Fibroblast of skin of left quadriceps (primary cell): ENCODE measurements around the gene CEP135.
"Not testable (repeated sequence)": the region's sequence is repeated elsewhere in the genome, so short reads cannot be mapped to it uniquely, and the experiment has no call there.

Experiments
- DNase-seq, 2 experiments: peaks; one replicate each; pipeline ENCODE4 v3.0.0-alpha.2; 2013; ENCODE audit warnings: low read depth in 2 of 2

The CEP135 gene

GRCh38 chr4:56026596-56026995 is 77.9 kb downstream of the CEP135 start:
- no peak for DNase-seq

- no peak for DNase-seq
Observed at GRCh38 chr4:56028165-56028564, 79.4 kb downstream of the CEP135 start.

- DNase-seq, result no peak
Observed at GRCh38 chr4:56038487-56039162, 89.9 kb downstream of the CEP135 start.

DNA sequence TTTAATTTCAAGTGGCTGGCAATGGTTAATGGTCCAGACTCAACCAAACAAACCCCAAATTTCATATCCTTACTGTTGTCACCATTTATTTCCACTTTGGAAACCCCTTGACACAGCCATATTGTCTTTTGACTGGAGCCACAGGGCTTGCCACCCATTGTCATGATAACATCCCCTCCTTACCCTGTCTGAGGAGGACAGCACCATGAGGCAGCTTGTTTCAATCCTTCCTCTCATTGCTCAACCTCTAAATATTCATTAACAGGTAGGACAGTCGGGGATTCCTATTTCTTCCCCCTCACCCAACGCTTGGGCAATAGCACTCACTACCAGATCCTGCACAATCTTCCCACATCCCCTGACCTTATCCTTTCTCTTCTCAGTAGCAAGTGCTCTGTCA is 92.1 kb downstream of the CEP135 start:
- no peak for DNase-seq

DNA sequence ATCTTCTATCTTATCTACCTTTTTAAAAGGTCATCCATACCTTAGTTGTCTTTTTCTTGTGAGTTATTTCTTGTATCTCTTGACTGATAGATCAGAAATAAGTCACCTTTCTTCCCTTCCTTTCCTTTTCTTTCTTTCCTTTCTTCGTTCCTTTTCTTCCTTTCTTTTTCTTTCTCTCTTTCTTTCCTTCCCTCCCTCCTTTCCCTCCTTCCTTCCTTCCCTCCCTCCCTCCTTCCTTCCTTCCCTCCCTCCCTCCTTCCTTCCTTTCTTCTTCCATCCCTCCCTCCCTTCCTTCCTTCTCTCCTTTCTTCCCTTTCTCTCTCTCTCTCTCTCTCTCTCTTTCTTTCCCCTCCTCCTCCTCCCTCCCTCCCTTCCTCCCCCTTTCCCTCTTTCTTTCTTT is 93.5 kb downstream of the CEP135 start:
- no peak for DNase-seq

GRCh38 chr4:56048383-56048701 is 99.6 kb downstream of the CEP135 start:
- DNase-seq, result no peak

- DNase-seq, result peak; percentile 22 to 34
Observed at GRCh38 chr4:56048702-56049431, 100.1 kb downstream of the CEP135 start.

GRCh38 chr4:56050625-56051024 is 101.9 kb downstream of the CEP135 start:
- no peak for DNase-seq

DNA sequence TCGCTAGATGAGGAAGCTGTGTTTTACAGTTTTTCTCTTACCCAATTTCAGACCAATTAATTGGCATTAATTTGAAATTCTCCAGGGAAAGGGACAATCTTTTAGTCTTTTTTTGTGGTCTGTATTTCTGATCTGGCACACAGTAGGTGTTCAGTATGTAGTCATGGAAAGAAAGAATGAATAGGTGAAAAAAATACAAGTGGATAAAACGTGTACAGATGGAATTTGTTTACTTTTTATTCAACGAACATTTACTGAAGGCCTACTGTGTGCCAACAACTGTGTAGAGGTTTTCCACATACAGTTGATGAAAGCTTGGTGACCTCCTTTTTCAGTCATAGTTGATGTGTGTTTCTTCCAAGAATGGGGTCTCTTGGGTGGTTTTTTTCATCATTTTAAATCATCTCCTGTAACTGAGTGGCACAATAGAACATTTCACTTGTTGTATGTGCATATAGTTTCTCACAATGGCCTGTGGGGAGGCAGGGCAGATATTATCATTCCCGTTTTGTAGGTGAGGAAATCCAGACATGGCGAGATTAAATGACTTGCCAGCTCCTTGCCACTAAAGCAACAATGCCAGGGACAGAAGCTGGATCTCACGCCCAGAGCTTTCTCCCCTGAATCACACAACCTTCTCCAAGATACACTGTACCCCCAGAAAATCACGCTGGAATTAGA is 102.4 kb downstream of the CEP135 start:
- DNase-seq, result no peak

GRCh38 chr4:56051710-56052075 is 102.9 kb downstream of the CEP135 start:
- DNase-seq, result no peak

- no peak for DNase-seq
Observed at GRCh38 chr4:56052481-56052880, 103.7 kb downstream of the CEP135 start.

- DNase-seq, result no peak
Observed at GRCh38 chr4:56052966-56053365, 104.2 kb downstream of the CEP135 start.

- no peak for DNase-seq
Observed at GRCh38 chr4:56055027-56055977, 106.6 kb downstream of the CEP135 start.

GRCh38 chr4:56055991-56056390 is 107.2 kb downstream of the CEP135 start:
- DNase-seq, result no peak

- no peak for DNase-seq
Observed at GRCh38 chr4:56058555-56058954, 109.8 kb downstream of the CEP135 start.

DNA sequence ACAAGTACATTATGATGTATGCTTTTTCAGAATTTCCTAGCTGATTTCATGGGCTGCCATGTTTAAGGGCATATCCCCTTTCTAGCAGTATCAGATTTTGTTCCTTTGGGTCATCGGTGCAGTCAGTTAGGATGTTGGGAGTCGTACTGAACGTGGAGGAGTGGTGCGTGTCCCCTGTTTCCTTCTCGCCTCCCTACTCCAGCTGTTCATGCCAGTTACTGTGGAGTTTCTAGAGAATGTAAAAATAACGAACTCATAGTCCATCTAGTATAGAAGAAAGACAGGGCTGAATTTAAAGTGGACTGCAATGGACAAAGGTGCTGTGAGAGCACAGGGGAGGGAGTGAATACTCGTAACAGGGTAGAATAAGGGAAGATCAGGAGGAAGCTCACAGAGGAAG is 111.3 kb downstream of the CEP135 start:
- DNase-seq, result no peak

DNA sequence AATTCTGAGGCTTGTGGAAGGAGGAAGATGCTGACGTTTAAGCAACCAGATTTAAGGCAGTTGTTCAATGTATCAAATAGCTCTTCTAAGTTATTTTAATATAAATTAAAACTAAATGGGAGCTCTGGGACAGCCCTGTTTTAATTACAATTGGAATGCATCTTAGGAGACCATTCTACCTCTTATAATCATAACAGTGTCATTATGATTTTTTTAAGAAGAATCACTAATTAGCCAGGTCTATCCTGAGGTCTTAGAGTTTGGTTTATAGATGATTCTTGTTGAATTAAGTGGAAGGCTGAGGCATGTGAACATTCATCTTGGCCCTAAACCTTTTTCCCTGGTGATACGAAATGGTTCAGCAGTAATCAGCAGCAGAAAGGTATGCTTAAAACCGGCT is 113.4 kb downstream of the CEP135 start:
- no peak for DNase-seq

GRCh38 chr4:56062526-56063145 is 113.9 kb downstream of the CEP135 start:
- no peak for DNase-seq

- DNase-seq, result no peak
Observed at GRCh38 chr4:56066493-56066892, 117.7 kb downstream of the CEP135 start.

GRCh38 chr4:56067826-56068225 is 119.1 kb downstream of the CEP135 start:
- DNase-seq, result no peak

- DNase-seq, result not testable (repeated sequence)
Observed at GRCh38 chr4:56072730-56073129, 124.0 kb downstream of the CEP135 start.

GRCh38 chr4:56077676-56078075 is 128.9 kb downstream of the CEP135 start:
- DNase-seq, result no peak
